OCI-LY3 (cell line): ENCODE measurements around the gene DRG2.

Experiments
- CTCF ChIP-seq: fragments of 200-600, 300-600 bp; sonication (generic); IDR thresholded peaks from 2 replicates; pipeline ENCODE4 v1.5.1; 2014; ENCODE audit warnings: antibody characterized with exemption, low read length, low read depth
- EZH2phosphoT487 ChIP-seq: fragments of 200-600 bp; shearing (Covaris generic); IDR thresholded peaks from 2 replicates; pipeline ENCODE4 v1.6.1; 2018; ENCODE audit warnings: antibody characterized with exemption, mixed run types, low read depth

GRCh38 chr17:18108401-18109312, 20.9 kb downstream of the DRG2 start, which contains the start of gene MYO15A:
- no peak for TF ChIP-seq CTCF
- no peak for TF ChIP-seq EZH2phosphoT487
